ENCODE results near the gene EXT2. TPM values are rescaled to one million over a fixed set of nuclear protein-coding genes. Genes with fewer than 3 reads are reported as not detected.

The EXT2 gene
- polyA plus RNA-seq, 1 donor from 2014 or later: 77.5 TPM

DNA sequence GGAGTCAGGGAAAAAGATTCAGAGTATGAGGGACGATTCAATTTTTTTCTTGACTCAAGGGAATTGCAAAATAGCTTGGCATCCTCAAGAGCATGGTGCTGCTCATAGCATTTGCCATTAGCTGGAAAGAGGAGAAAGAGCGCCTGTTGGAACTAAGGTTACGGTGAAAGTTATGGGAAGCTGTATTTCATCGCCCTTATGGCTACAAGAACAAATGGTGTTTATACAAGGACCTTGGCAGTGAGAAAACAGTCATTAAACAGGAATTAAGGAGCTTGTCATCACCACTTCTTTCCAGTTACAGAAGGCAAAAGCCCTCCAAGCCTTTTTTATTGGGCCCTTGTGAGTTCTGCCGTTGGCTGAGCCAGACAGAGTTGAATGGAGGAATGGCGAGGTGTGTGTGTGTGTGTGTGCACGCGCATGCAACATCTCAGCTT is 140.3 kb downstream of the EXT2 start:
- no peaks in the 10 kb centered on the region for H3F3A ChIP-seq (ENCODE audit: insufficient read depth, low read length, poor library complexity, severe bottlenecking)
- H3K36me3 ChIP-seq (ENCODE audit: insufficient read depth, low read length): peaks cover 4% of the 10 kb centered on the region
- H4K20me1 ChIP-seq (ENCODE audit: insufficient read depth): no peaks in the 10 kb centered on the region
- no peaks in the 10 kb centered on the region for H3K9me2 ChIP-seq (ENCODE audit: insufficient read depth, low read length)
- no peaks in the 10 kb centered on the region for H3K79me2 ChIP-seq (replicated peaks; ENCODE audit: insufficient read depth, low read length)
- no peaks in the 10 kb centered on the region for H3K9me3 ChIP-seq (ENCODE audit: low read length)
- no peak overlapping the region for H3K4me3 ChIP-seq (ENCODE audit: low read length)
- H3K27me3 ChIP-seq (ENCODE audit: insufficient read depth, low read depth, low read length): no peaks in the 10 kb centered on the region
- no peak overlapping the region for H3K27ac ChIP-seq (ENCODE audit: low read length)
- H2AFZ ChIP-seq (ENCODE audit: low read depth, low read length): no peak overlapping the region
- no peak overlapping the region for H3K9ac ChIP-seq (ENCODE audit: low read length)
- no peak overlapping the region for H3K4me2 ChIP-seq (ENCODE audit: low read length)
- TF ChIP-seq EP300 (conservative IDR thresholded peaks at IDR 0.05; ENCODE audit: poor library complexity, severe bottlenecking) (no peak), MXI1 (conservative IDR thresholded peaks at IDR 0.05; ENCODE audit: poor library complexity, severe bottlenecking) (no peak), TAF1 (IDR thresholded peaks at IDR 0.05; ENCODE audit: low read depth) (no peak), POLR2AphosphoS5 (IDR thresholded peaks at IDR 0.05) (no peak), EZH2 (IDR thresholded peaks at IDR 0.05; ENCODE audit: borderline replicate concordance, insufficient read depth, low read length, poor library complexity, severe bottlenecking) (no peak), RAD21 (conservative IDR thresholded peaks at IDR 0.05) (no peak), SMC3 (conservative IDR thresholded peaks at IDR 0.05; ENCODE audit: poor library complexity) (no peak)
- TF ChIP-seq, protein P1, sequence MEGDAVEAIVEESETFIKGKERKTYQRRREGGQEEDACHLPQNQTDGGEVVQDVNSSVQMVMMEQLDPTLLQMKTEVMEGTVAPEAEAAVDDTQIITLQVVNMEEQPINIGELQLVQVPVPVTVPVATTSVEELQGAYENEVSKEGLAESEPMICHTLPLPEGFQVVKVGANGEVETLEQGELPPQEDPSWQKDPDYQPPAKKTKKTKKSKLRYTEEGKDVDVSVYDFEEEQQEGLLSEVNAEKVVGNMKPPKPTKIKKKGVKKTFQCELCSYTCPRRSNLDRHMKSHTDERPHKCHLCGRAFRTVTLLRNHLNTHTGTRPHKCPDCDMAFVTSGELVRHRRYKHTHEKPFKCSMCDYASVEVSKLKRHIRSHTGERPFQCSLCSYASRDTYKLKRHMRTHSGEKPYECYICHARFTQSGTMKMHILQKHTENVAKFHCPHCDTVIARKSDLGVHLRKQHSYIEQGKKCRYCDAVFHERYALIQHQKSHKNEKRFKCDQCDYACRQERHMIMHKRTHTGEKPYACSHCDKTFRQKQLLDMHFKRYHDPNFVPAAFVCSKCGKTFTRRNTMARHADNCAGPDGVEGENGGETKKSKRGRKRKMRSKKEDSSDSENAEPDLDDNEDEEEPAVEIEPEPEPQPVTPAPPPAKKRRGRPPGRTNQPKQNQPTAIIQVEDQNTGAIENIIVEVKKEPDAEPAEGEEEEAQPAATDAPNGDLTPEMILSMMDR (IDR thresholded peaks at IDR 0.05; ENCODE audit: poor library complexity, severe bottlenecking): no peak
- TF ChIP-seq, protein P2, sequence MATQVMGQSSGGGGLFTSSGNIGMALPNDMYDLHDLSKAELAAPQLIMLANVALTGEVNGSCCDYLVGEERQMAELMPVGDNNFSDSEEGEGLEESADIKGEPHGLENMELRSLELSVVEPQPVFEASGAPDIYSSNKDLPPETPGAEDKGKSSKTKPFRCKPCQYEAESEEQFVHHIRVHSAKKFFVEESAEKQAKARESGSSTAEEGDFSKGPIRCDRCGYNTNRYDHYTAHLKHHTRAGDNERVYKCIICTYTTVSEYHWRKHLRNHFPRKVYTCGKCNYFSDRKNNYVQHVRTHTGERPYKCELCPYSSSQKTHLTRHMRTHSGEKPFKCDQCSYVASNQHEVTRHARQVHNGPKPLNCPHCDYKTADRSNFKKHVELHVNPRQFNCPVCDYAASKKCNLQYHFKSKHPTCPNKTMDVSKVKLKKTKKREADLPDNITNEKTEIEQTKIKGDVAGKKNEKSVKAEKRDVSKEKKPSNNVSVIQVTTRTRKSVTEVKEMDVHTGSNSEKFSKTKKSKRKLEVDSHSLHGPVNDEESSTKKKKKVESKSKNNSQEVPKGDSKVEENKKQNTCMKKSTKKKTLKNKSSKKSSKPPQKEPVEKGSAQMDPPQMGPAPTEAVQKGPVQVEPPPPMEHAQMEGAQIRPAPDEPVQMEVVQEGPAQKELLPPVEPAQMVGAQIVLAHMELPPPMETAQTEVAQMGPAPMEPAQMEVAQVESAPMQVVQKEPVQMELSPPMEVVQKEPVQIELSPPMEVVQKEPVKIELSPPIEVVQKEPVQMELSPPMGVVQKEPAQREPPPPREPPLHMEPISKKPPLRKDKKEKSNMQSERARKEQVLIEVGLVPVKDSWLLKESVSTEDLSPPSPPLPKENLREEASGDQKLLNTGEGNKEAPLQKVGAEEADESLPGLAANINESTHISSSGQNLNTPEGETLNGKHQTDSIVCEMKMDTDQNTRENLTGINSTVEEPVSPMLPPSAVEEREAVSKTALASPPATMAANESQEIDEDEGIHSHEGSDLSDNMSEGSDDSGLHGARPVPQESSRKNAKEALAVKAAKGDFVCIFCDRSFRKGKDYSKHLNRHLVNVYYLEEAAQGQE (IDR thresholded peaks at IDR 0.05; ENCODE audit: borderline replicate concordance): no peak

DNA sequence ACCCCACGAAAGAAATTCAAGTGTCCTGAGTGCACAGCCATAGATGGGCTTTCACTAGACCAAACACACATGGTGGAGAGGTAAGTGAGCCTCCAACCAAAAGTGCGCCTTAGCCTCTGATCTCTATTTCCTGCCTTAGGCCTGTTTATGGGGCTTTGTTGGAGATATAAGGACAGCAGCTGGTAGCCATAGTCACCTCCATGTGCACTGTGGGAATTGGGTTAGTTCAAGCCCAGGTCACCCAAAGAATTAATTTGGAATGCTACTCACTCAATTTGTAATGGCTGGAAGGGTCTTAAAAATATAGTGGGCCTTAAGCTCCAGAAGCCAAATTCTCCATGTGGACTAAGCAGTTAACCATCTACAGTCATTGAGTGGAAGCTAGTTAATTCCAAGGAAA is 140.8 kb downstream of the EXT2 start:
- H3K9me3 ChIP-seq (ENCODE audit: low read length): no peaks in the 10 kb centered on the region
- H3K36me3 ChIP-seq (ENCODE audit: insufficient read depth, low read length): peaks cover 4% of the 10 kb centered on the region
- no peaks in the 10 kb centered on the region for H3F3A ChIP-seq (ENCODE audit: insufficient read depth, low read length, poor library complexity, severe bottlenecking)
- TF ChIP-seq MXI1 (conservative IDR thresholded peaks at IDR 0.05; ENCODE audit: poor library complexity, severe bottlenecking) (no peak), RAD21 (conservative IDR thresholded peaks at IDR 0.05) (no peak), SMC3 (conservative IDR thresholded peaks at IDR 0.05; ENCODE audit: poor library complexity) (no peak), POLR2AphosphoS5 (IDR thresholded peaks at IDR 0.05) (no peak), EP300 (conservative IDR thresholded peaks at IDR 0.05; ENCODE audit: poor library complexity, severe bottlenecking) (no peak), TAF1 (IDR thresholded peaks at IDR 0.05; ENCODE audit: low read depth) (no peak), EZH2 (IDR thresholded peaks at IDR 0.05; ENCODE audit: borderline replicate concordance, insufficient read depth, low read length, poor library complexity, severe bottlenecking) (no peak)
- TF ChIP-seq, protein P2 (IDR thresholded peaks at IDR 0.05; ENCODE audit: borderline replicate concordance): no peak
- TF ChIP-seq, protein P1 (IDR thresholded peaks at IDR 0.05; ENCODE audit: poor library complexity, severe bottlenecking): no peak
- no peak overlapping the region for H3K4me3 ChIP-seq (ENCODE audit: low read length)
- H3K27me3 ChIP-seq (ENCODE audit: insufficient read depth, low read depth, low read length): no peaks in the 10 kb centered on the region
- H3K27ac ChIP-seq (ENCODE audit: low read length): no peak overlapping the region
- H3K9ac ChIP-seq (ENCODE audit: low read length): no peak overlapping the region
- H3K4me2 ChIP-seq (ENCODE audit: low read length): no peak overlapping the region
- no peak overlapping the region for H2AFZ ChIP-seq (ENCODE audit: low read depth, low read length)
- no peaks in the 10 kb centered on the region for H3K79me2 ChIP-seq (replicated peaks; ENCODE audit: insufficient read depth, low read length)
- H4K20me1 ChIP-seq (ENCODE audit: insufficient read depth): no peaks in the 10 kb centered on the region
- no peaks in the 10 kb centered on the region for H3K9me2 ChIP-seq (ENCODE audit: insufficient read depth, low read length)

Data from neural cell (in vitro differentiated cells).